Body of pancreas (tissue), 4 donors: ENCODE data around the gene CRABP1. TPM values are rescaled to one million over a fixed set of nuclear protein-coding genes. Genes with fewer than 3 reads are reported as not detected.

ENCODE experiments used
- ATAC-seq: fragments of 150-250 bp; one replicate; pipeline ENCODE4 v1.9.1; 2016
- DNase-seq, 4 donors: peaks; one replicate each; pipeline ENCODE4 v3.0.0-alpha.2; 2019
- H3K27ac ChIP-seq, 4 donors: fragments of 200-600 bp; sonication (generic); 1 replicate in 3 of 4; 2 replicates in 1 of 4; pipeline versions ENCODE4 v1.5.1 to v1.6.1; 2016 to 2019; ENCODE audit warnings: mild to moderate bottlenecking in 1 of 4, mixed read lengths in 1 of 4, moderate library complexity in 1 of 4
- H3K27me3 ChIP-seq, 2 donors: fragments of 200-600 bp; sonication (generic); one replicate each; pipeline ENCODE4 v1.6.0; 2016; ENCODE audit warnings: mild to moderate bottlenecking in 1 of 2
- H3K36me3 ChIP-seq, 2 donors: fragments of 200-600 bp; sonication (generic); replicated peaks in 1 of 2; 2 replicates each; pipeline ENCODE4 v1.5.1; 2016; ENCODE audit warnings: low read depth in 2 of 2; ENCODE audit not compliant: insufficient read depth in 1 of 2
- H3K4me1 ChIP-seq: fragments of 200-600 bp; sonication (generic); one replicate; pipeline ENCODE4 v1.6.0; 2016
- H3K4me3 ChIP-seq, 2 donors: fragments of 200-600 bp; sonication (generic); 1 replicate in 1 of 2; 2 replicates in 1 of 2; pipeline ENCODE4 v1.5.1; 2016 to 2019
- H3K9me3 ChIP-seq, 3 donors: fragments of 200-600 bp; sonication (generic); 1 replicate in 2 of 3; 2 replicates in 1 of 3; pipeline ENCODE4 v1.5.1; 2016
- CTCF ChIP-seq, 7 experiments: fragments of 450-650 bp in 4 of 7; fragments of 200-600 bp in 3 of 7; sonication (generic) in 3 of 7; IDR thresholded peaks; one replicate each; pipeline ENCODE4 v1.5.1; 2016 to 2019; ENCODE audit warnings: antibody characterized with exemption in 7 of 7
- POLR2A ChIP-seq, 3 donors: fragments of 450-650 bp; IDR thresholded peaks; one replicate each; pipeline ENCODE4 v1.6.1; 2016; ENCODE audit warnings: antibody characterized with exemption in 3 of 3, mild to moderate bottlenecking in 2 of 3
- WGBS, 2 donors: methylation state at CpG; one replicate each; pipeline ENCODE4 v1.1.5; 2017; 5-methylcytosine and 5-hydroxymethylcytosine counted together
- intact Hi-C: fragments of 100-400 bp; cut with DNase I; formaldehyde crosslinking; loops from one replicate; pipeline ENCODE4 v1.15.1; 2023
- total RNA-seq, 2 donors: library from RNA; depleted of rRNA; stranded (reverse); fragments of >200 nt; gene quantifications; one replicate each; pipeline ENCODE4 v1.1.0, GENCODE V29; 2016

CRABP1 gene
- total RNA-seq, 2 donors from 2014 or later = 1.6 TPM; not detected in 1

- intact Hi-C loops = loop anchor here (10.0 kb wide), 1 partner anchor 120 kb away; no protein-coding TSS in a partner anchor
- 61 to 71% methylated on average over 8 to 9 of the region's 9 CpGs for whole genome bisulfite sequencing, 2 donors
- DNase-seq = no peak
These were observed 35.7 kb upstream of the CRABP1 start for GRCh38 chr15:78304216-78305066.

GRCh38 chr15:78306176-78306774 lies 33.9 kb upstream of the CRABP1 start:
- intact Hi-C loops = loop anchor here (10.0 kb wide), 1 partner anchor 119 kb away; no protein-coding TSS in a partner anchor
- TF ChIP-seq CTCF (IDR thresholded peaks at IDR 0.05) = no peak
- no peak for TF ChIP-seq POLR2A (IDR thresholded peaks at IDR 0.05)
- H3K4me1 ChIP-seq = no peaks in the 10 kb centered on the region
- DNase-seq (no peak), ATAC-seq (no peak)
- no peaks in the 10 kb centered on the region for H3K9me3 ChIP-seq
- no peak overlapping the region for H3K4me3 ChIP-seq
- 58 to 74% methylated on average over 3 of the region's 3 CpGs for WGBS, 2 donors
- H3K36me3 ChIP-seq = no peaks in the 10 kb centered on the region
- peaks cover 0 to 7% of the 10 kb centered on the region in 2 donors for H3K27me3 ChIP-seq
- H3K27ac ChIP-seq = no peak overlapping the region

More at GRCh38 chr15:78304216-78305066, 35.7 kb upstream of the CRABP1 start:
- TF ChIP-seq CTCF (IDR thresholded peaks at IDR 0.05) (no peak), POLR2A (IDR thresholded peaks at IDR 0.05) (no peak)
- Histone ChIP-seq H3K27ac (no peak overlapping the region), H3K4me1 (no peaks in the 10 kb centered on the region), H3K36me3 (no peaks in the 10 kb centered on the region), H3K9me3 (no peaks in the 10 kb centered on the region), H3K4me3 (no peak overlapping the region), H3K27me3 (peaks cover 0 to 7% of the 10 kb centered on the region in 2 donors)
- ATAC-seq = no peak

- Histone ChIP-seq H3K27me3 (peaks cover 0 to 7% of the 10 kb centered on the region in 2 donors), H3K27ac (no peak overlapping the region), H3K4me1 (no peaks in the 10 kb centered on the region), H3K9me3 (no peaks in the 10 kb centered on the region), H3K4me3 (no peak overlapping the region), H3K36me3 (no peaks in the 10 kb centered on the region)
- intact Hi-C loops = loop anchor here (10.0 kb wide), 1 partner anchor 117 kb away; no protein-coding TSS in a partner anchor
- no peak for DNase-seq
- no peak for TF ChIP-seq CTCF (IDR thresholded peaks at IDR 0.05)
- TF ChIP-seq POLR2A (IDR thresholded peaks at IDR 0.05) = no peak
- no peak for ATAC-seq
- 31 to 34% methylated on average over 6 of the region's 6 CpGs for WGBS, 2 donors
These were observed 32.2 kb upstream of the CRABP1 start for GRCh38 chr15:78307976-78308375.

GRCh38 chr15:78308422-78309032 lies 31.6 kb upstream of the CRABP1 start:
- TF ChIP-seq CTCF (IDR thresholded peaks at IDR 0.05) (peak; percentile 29 to 69 (median 45)), POLR2A (IDR thresholded peaks at IDR 0.05) (no peak)
- Histone ChIP-seq H3K4me3 (no peak overlapping the region), H3K4me1 (no peaks in the 10 kb centered on the region), H3K27me3 (peaks cover 0 to 7% of the 10 kb centered on the region in 2 donors), H3K27ac (no peak overlapping the region), H3K36me3 (no peaks in the 10 kb centered on the region), H3K9me3 (no peaks in the 10 kb centered on the region)
- intact Hi-C loops = loop anchor here (10.0 kb wide), 1 partner anchor 116 kb away; no protein-coding TSS in a partner anchor
- DNase-seq (peak; percentile 46 to 69 (median 58)), ATAC-seq (peak; percentile 54)
- 18 to 20% methylated on average over 8 to 9 of the region's 9 CpGs for WGBS, 2 donors
